GM08714 (cell line): ENCODE results near the gene SLC12A8.

Experiments
- H3K4me3 ChIP-seq: fragments of 200-500 bp; sonication (Bioruptor generic); 2 replicates; pipeline ENCODE4 v1.5.1; 2014; ENCODE audit warnings: mild to moderate bottlenecking, low read length, inconsistent platforms
- ZNF274 ChIP-seq: IDR thresholded peaks from 2 replicates; pipeline ENCODE4 v1.6.1; 2012; ENCODE audit warnings: mild to moderate bottlenecking, low read depth, low read length

SLC12A8 gene

GRCh38 chr3:125206934-125207333, 5.6 kb downstream of the SLC12A8 start:
- H3K4me3 ChIP-seq = no peak overlapping the region
- no peak for TF ChIP-seq ZNF274

GRCh38 chr3:125203731-125204130, 8.8 kb downstream of the SLC12A8 start:
- no peak overlapping the region for H3K4me3 ChIP-seq
- TF ChIP-seq ZNF274 = no peak

GRCh38 chr3:125202197-125202596, 10.4 kb downstream of the SLC12A8 start:
- no peak overlapping the region for H3K4me3 ChIP-seq
- TF ChIP-seq ZNF274 = no peak

GRCh38 chr3:125200731-125201139, 11.8 kb downstream of the SLC12A8 start:
- TF ChIP-seq ZNF274 = no peak
- peak overlapping the region; percentile 16; the same call in 1 of the 2 replicates for H3K4me3 ChIP-seq

- TF ChIP-seq ZNF274 = no peak
- no peak overlapping the region for H3K4me3 ChIP-seq
These were observed 17.5 kb downstream of the SLC12A8 start for GRCh38 chr3:125194849-125195601.

DNA sequence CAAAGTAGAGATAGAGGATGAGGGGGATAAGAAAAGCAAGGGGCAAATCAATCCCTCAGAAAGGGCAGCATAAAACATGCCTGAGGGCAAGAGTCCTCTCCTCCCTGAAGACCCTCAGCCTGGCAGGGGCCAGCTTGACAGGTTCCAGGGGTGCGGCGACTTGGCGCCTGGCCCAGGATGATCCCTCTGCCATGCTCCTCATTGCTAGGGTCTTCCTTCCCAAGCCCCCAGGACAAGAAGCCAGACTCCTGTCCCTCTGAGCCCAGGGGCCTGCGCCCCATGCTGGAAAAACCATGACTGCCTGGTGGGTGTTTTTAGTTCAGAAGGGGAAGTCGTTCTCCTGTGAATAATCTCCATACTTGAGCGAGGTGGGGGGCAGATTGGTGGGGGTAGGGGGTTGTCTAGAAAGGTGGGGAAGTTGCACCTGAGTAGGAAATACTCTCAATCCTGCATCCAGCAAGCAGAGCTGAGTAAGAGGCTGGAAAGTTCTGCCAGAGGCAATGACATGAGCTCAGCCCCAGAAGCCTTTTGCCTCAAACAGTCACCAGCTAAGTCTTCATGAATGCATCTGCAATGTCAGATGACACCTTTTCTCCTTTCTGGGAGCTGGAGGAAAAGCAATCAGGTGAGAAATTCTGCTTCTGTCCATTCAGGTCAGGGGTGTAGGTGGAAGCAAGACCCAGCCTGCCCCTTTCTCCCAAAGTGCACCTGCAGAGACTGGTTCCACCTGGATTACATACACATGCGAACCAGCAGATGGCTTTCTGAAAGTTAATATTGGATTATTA, 18.3 kb downstream of the SLC12A8 start:
- TF ChIP-seq ZNF274 = no peak
- no peak overlapping the region for H3K4me3 ChIP-seq

GRCh38 chr3:125192190-125193035, 20.1 kb downstream of the SLC12A8 start:
- TF ChIP-seq ZNF274 = no peak

GRCh38 chr3:125191730-125192129, 20.8 kb downstream of the SLC12A8 start:
- TF ChIP-seq ZNF274 = no peak
- no peak overlapping the region; the same call in 1 of the 2 replicates for H3K4me3 ChIP-seq

More at GRCh38 chr3:125192190-125193035, 20.1 kb downstream of the SLC12A8 start:
- no peak overlapping the region; the same call in 1 of the 2 replicates for H3K4me3 ChIP-seq

DNA sequence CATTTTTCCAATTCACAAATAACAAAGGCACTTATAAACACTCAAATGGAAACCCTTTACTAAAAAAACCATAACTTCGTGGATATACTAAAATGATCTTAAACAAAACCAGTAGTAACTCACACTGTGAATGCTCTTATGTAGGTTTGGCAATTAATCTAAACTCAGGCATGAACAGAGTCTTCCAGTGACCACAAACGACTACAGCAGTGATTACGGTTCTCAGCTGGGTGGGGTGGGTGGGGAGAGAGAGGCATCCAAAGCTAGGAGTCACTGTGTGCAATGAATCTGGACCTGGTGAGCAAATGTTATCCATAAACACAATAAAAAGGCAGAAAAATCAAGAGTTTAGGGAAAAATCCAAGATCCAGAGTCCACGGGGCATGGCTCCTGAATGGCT, 21.3 kb downstream of the SLC12A8 start:
- H3K4me3 ChIP-seq = no peak overlapping the region
- no peak for TF ChIP-seq ZNF274

- TF ChIP-seq ZNF274 = no peak
- H3K4me3 ChIP-seq = no peak overlapping the region
These were observed 21.8 kb downstream of the SLC12A8 start for GRCh38 chr3:125190786-125191185.

DNA sequence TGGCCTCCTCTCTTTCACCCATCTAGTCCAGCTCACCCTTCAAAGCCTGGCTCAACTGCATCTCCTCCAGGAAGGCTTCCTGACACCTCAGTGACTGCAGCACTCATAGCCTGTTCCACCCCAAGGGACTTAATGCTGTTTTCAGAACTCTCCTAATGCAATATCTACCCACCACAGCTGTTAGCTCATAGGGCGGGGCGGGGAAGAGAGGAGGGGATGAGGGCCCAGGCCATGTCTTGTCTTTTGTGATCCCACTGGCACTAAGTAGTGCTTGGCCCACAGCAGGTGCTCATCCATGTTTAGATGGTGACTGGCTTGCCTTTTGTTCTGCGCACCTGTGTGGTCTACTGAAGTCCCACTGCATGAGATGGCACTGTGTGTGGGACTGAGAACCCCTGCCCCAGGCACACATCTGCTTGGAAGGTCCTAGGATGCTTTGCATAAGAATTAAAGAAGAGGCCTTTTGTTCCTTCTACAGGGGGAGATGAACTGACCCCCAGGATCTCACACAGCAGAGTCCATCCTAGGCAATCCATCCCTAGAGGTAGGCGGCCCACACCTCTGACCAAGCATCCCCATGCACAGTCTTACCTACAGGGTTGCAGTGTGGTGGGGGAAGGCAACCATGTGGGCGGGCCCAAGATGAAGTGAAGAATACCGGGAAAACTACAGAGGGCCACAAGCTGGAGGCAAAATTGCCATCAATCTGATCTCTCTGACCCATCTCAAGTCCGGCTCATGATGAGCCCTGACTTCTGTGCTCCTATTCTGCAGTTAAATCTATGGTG, 23.0 kb downstream of the SLC12A8 start:
- no peak for TF ChIP-seq ZNF274
- H3K4me3 ChIP-seq = no peak overlapping the region

- no peak overlapping the region for H3K4me3 ChIP-seq
- no peak for TF ChIP-seq ZNF274
These were observed 23.6 kb downstream of the SLC12A8 start for GRCh38 chr3:125188955-125189354.

GRCh38 chr3:125187599-125187910, 25.0 kb downstream of the SLC12A8 start:
- TF ChIP-seq ZNF274 = no peak
- H3K4me3 ChIP-seq = no peak overlapping the region
